HG03342 (cell line): ENCODE measurements around the gene PCED1A.

ENCODE experiments used
- ATAC-seq: cut with Tn5 transposase; IDR thresholded peaks from one replicate; pipeline ENCODE4 v1.9.1; 2021; ENCODE audit warnings: mild to moderate bottlenecking, moderate library complexity; ENCODE audit not compliant: unreplicated experiment

PCED1A gene

DNA sequence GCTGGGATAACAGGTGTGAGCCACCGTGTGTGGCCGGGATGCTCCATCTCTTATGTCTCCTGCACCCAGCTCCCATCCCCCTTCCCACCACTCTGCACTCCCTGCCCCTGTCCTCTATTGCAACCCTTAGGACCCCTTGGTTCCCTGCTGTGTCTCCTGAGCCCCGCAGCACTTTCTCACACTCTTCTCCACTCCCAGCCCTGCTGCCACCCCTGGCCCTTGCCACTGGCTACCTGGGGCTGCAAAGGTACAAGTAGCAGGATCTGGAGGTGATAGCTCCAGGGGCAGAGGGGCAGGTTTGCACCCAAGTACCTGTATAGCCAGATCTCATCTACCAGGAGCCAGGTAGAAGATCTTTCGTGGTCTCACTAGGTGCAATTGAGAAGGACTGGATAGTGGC lies 33.4 kb downstream of the PCED1A start:
- no peak for ATAC-seq

DNA sequence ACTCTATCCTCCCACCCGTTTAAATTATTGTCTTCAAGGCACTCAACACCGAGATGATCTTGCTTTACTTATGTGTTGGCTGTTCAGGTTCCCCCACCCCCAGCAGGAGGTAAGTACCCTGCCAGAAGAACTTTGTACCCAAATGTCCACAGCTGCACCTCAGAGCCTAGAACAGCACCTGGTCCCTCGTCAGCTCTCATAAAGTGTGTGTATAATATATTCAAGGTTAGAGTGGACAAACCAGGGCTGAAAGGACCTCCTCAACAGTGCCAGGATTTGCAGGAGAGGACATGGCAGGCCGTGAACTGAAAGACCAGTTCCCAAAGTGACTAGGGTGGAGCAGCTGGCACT lies 34.1 kb downstream of the PCED1A start:
- no peak for ATAC-seq

DNA sequence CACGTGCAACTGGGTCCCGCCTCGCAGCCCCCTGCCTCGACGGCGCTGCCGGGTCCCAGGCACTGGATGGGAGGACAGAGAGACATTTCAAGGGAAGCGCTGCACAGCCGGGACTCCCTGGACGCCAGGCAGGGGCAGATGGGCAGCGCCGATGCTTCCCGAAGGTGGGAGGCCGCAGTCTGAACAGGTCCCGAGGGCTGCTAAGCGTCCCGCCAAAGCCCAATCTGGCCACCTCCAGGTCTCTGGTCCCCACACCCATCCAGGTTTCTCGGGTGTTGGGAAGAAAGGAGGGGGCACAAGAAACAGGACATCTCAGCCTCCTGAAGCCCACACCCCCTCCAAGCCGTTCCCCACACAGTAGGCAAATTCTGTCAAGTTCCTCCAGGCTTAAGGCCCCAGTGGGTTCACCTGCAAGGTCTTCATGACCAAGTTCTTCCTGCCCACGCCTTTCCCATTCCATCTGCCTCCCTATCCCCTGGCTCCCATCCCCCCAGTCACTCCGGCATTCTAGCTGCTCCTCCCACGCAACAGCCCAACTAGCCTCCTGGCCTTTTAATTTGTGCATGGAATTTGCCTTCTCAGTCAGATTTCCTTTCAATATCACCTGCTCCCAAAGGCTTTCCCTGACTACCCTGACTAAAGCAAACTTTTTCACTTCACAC lies 34.6 kb downstream of the PCED1A start:
- no peak for ATAC-seq

DNA sequence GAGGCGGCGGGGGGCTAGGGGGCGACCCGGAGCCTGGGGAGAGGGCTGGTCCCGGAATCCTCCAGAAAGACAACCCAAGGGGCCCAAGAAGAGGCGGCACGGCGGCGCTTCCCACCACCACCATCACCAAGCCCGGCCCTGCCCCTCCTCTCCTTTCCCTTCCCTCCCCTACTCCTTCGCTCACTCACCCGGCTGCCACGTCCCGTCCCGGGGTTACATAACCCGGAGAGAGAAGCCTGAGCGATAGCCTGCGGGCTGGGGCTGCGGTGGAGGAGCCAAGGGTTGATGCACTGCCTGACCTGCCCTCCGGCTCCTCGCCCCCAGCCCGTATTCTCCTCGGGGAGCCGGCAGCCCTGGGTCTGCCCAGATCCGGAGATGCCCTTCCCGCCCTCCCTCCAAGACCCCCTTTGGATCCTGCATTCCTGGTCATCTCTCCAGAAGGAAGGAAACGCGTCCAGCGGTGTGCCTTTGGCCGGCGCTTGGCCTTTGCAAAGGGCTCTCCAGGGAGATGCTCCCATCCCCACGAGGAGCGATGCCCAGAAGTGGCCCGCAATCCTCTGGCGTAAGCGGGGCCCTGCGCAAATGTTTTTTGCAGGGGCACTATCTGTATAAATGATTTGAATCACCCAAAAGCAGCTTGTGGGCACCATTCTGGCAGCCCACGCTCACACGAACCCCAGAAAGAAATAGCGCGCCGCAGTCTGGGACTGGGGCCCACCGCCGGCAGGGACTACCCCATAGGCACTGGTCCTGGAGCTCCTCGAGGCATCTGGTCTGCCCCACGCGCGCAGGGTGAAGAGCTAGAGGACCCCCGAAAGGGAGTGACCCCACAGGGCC lies 35.4 kb downstream of the PCED1A start:
- ATAC-seq: no peak

DNA sequence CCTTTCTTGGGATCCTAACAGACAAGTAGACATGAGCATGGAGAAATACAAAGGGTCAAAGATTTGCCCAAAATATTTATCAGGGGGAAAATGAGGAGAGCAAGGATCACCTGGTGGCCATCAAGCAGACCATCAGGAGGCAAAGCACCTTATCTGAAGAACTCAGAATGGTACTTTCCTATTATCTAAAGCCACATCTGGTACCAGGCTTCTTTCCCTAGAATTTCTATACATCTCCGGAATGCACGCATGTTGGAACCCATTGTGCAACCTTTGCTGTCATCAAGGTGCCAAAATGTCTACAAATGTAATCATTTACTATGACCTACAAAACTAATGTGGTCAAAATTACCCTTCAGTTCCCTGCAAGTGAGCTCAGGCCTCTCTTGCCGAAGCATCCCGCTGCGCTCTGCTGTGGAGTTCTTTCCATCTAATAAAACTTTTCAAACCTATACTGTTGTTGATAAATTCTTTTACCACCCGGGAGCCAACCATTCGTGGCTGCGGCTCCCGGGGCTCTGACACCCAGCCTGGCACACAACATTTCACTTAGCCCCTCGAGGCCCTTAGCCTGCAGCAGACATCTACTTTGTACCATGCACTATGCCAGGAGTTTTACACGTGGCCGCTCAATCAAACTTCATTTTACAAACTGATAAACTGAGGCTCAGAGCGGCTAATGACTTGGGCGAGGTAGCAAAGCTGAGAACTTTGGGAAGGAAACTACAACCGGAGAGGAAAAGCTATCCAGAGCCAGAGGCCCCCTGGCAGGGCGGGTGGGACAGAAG lies 36.2 kb downstream of the PCED1A start:
- no peak for ATAC-seq

DNA sequence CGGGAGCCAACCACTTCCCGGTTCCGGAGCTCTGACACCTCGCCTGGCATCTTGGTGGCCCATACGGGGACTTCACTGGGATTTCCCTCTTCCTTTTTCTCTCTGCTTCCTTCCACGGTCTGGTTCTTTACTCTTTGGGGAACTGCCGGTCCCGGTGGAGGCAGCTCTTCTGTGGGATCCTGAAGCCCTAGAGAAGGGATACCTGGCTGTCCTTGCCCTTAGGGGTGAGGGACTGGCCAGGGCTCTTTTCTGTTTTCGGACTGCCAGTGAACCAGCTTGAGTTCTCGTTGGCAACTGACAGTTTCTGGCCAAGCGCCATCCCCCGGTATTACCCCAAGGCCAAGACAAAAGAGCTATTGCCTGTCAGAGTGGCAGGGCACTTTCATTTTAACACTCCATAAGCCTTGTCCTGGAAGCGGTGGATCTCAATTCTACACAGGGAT lies 39.1 kb downstream of the PCED1A start:
- ATAC-seq: peak; percentile 18

DNA sequence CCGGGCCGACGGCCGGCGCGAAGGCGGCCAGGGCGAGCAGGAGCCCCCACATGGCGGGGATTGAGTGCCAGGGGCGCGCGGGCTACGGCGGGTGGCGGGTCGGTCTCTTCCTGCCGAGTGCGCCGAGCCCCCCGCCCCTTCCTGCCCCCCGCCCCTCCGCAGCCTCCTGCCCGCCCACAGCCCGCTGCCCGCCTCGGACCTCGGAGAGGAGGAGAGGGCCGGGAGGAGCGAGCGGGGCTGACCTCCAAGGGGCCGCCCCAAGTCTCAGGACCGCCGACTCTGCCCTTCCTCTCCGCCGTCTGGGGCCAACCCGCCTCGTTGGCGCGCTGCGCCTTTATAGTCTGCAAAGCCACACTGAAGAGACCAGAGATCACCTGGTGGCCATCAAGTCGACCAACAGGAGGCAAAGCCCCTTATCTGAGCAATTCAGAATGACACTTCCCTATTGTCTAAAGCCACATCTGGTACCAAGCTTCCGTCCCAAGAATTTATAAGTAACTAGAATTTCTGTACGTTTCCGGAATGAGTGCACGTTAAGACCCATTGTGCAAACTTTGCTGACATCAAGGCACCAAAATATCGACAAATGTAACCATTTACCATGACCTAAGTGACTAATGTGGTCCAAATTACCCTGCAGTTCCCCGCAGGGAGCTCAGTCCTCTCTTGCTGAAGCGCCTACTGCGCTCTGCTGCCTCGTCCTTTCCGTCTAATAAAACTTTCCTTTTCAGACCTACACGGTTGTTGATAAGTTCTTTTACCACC lies 39.8 kb downstream of the PCED1A start, which contains the start of gene CPXM1:
TSS of gene CPXM1 (minus strand) at position 107 of the 765 bp plus-strand sequence. CDS start at position 52, 55 bp downstream.
- peak; percentile 75 for ATAC-seq

DNA sequence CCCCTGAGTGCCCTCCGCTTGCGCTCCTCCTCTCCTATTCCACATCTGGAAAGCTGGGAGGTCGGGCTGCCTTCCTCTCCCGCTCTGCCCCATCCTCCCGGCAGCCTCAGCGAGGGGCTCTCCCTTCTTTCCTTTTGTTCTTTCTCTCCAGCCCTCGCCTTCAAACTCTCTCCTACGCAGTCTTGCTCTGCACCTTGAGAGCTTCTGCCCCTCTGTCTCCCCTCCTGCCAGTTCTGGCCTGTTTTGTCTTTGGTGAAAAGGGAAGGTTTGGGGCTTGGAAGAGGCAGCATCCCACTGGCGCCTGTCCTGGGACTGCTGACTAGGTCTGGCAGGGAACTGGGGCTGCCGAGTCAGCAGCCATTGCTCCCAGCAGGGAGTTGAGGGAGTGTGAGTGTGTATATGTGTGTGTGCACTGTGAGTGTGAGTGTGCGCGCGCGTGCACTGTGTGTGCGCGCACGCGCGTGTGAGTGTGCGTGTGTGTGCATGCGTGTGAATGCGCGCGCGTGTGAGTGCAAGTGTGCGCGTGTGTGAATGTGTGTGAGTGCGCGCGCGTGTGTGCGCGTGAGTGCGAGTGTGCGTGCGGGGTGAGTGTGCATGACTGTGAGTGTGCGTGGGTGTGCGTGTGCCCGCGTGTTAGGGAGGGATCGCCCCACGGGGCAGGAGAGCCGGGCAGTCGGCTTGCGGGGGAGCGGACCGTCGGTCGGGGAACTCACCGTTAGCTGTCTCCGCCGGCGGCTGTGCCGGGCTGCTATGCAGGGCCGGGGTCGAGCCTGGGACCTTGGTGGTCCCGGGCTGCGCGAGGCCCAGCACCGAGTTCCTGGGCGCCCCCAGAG lies 40.6 kb downstream of the PCED1A start:
- no peak for ATAC-seq

DNA sequence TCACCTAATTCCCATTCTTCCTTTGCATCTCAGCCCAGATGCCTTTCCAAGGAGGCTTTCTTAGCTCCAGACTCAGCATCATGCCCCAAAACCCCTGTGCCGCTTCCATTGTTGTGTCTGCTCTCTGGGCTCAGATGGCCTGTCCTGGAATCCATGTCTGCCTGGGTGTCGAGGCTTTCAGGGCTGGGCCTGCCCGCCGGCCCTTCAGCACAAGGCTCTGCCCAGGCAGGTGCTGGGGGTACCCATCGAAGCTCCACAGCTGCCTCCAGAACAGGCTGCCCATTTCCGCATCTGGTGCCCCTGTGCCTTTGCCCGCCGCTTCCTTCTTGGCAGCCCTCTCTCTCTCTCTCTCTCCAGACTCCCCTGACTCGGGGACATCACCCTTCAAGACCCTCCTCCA lies 41.2 kb downstream of the PCED1A start:
- ATAC-seq: no peak

DNA sequence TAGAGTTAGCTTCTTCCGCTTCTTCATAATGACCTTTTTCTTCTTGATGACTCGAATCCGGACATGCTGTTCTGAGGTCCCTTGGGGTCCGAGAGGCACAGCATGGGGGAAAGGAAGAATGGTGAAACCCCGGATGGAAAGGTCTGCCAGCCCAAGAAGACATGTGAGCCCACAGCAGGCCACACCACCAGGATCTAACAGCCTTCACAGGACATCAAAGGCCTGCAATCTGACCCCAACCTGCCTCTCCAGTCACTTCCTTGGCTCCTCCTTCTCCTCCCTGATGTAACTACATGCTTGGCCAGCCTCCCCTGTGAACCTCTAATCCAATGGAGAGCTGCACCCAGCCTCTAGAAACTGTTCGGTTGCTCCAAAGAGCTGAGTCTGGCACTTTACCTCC lies 41.6 kb downstream of the PCED1A start:
- ATAC-seq: no peak

DNA sequence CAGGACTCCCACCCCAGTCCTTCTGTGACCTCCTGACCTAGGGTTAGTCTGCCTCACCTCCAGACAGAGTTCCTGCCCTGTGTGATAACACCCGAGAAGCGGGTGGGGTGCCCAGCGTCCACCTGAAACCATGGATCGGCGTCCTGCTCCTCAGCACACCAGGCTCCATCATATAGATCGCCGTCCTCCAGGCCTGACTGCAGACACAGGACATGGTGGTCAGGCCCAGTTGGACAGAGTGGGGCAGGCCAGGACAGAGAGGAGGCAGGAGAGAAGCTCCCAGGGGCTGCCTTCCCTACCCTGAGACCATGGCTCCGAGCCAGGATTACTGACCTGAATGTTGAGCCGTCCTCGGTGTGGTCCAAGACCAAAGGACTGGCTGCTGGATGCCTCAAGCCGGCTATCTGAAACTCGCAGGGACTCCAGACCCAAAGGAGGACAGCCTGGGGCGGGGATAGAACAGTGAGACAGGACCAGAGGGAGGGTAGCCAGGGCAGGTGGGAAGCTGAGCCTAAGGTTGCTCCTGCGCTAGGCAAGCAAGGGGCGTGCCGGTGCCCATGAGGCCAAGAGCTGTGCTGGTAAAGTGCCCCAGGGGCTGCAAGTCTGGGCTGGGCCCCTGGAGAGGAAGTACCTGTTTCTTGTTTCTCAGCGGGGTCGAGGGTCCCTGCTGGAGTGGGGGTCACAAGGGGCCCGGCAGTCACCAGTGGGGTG lies 42.2 kb downstream of the PCED1A start:
- no peak for ATAC-seq

DNA sequence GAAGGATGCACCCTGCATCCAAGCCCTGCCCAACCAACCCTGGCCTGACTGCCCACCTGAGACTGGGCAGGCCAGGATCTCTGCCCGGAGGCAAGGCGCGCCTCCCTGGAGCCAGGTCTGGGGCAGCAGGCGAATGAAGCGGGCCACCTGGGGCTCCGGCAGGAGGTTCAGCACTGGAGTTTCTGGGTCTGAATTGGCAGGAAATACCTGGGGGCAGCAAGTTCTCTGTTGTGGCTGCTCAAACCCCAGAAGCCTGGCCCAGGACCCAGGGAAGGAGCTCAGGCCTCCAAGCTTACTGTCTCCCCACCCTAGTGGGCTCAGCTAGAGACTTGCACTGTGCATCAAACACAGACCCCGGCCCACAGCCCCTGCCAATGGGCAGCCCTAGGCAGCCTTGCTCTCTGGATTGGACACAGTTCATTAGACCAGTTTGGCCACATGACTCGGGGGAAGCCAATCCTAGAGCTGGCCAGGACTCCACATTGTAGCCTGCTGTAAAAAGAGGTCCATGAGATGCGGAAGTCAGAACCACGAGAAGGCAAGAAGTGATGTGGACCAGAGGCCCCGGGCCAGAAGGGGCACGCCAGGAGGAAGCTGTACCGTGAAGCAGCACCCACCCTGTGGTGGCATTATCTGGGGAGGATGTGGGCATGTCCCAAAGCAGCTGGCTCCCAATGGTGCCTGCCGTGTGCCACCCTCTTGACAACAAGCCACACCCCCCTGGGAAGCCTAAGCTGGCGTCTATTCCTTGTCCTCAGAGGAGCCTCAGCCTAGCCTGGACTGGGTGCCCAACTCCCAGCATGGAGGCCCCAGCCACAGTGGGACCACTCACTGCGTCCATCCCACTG lies 43.1 kb downstream of the PCED1A start:
- ATAC-seq: no peak

DNA sequence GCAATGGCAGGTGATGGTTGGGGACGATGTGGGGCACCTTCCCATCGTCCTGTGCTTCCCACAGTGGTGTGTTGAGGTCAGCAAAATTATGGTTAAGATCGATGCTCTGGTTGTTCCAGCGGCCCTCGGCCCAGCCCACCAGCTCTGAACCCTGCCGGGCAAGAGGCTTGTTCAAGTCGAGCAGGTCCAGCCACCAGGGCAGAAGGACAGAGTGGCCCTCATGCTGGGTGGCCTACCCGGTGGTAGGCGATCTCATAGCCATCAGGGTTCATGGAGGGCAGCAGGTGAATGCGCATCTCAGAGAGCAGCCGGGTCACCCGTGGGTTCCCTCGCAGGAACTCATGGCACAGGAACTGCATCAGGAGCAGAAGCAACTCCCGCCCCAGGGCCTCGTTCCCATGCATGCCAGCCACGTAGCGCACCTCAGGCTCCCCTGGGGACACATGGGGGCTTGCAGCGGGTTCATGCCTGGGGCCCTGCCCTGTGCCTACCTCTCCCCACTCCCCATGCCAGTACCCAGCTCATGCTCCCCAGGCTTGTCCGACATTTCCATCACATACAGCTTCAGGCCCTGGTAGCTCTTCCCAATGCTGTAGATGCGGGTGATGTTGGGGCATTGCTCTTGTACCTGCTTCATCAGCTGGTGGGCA lies 44.3 kb downstream of the PCED1A start:
- no peak for ATAC-seq

DNA sequence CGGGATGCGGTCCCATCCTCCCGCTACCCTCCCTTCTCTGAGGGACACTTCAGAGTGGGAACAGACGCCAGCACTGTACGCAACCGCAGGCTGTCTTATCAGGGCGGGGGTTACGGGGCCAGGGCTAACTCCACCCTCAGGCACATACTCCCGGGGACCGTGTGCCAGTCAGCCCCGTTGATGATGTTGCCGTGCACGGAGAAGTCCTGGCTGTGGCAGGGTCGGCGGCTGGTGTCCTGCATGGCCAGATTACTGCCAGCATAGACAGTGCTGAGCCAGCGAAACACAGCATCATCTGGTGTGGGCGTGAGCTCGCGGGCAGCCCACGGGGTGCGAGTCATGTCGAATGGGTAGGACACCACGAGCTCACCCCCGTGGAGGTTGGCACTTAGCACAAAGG lies 45.0 kb downstream of the PCED1A start:
- no peak for ATAC-seq

DNA sequence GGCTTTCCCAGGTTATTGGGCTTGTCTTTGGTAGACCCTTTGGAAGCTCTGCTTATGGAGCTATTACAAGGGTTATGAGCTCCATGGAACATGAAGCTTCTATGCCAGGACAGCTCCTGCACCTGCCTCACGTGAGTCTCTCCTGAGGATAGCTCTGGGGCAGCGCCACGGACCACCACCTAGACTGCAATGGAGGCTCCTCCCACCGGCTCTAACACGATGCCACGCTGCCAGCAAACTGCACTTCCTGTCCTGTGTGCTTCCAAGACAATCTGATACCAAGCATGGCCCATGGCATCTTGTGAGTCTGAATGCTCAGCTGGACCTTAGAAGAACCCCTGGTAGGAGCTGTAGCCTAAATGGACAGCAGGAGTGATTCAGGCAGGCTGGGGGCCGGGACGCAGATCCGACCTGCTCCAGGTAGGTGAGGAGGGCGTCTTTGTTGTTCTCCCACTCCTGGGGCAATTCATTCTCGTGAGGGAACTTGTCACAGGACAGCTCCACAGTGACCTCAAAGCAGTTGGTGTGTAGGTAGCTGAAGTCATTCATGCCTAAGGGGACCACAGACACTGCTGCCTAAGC lies 45.5 kb downstream of the PCED1A start:
- ATAC-seq: no peak

DNA sequence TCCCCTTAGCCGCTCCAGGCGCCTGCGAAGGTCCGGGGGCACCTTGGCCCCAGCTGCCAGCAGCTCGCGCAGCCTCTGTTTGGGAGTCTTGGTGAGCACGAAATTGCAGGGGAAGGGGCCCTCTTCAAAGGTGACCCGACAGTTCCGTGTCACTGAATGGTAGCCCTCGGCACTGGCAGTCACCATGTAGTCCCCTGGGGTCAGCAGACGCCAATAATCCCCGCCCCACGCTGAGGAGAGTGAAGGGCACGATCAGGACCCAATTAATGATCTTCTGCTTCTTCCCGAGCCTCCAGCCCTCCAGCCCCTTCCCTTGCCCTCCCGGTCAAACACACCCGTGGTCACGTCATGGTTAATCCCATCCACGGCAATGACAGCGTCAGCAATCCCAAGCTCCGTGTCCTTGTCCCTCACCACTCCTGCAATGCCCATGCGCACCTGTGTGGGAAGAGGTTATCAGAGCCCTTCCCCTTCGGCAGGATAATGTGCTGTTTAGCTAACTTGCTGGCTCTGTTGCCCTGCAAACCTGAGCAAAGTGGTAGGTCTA lies 46.2 kb downstream of the PCED1A start:
- no peak for ATAC-seq

DNA sequence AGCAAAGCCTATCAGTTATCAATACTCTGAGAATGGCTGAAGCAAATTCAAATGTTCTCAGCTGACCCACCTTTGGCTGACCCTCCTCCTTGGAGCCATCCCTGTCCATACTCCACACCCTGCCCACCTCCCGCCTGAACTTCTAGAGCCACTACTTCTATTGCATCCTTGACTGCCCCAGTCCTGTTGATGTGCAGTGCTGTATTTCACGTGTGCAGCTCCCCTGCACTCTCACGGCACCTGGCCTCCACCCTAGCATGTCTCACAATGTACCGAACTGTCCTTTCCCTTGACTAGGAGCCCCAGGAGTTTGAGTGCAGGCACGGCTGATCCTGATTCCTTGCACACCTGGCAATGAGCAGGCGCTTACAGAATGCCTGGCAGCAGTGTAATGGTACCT lies 47.0 kb downstream of the PCED1A start:
- no peak for ATAC-seq
